Spleen (tissue), 11 donors: ENCODE data around the gene CHMP5. TPM values are rescaled to one million over a fixed set of nuclear protein-coding genes. Genes with fewer than 3 reads are reported as not detected.

Source experiments
- DNase-seq: peaks from one replicate; pipeline ENCODE4 v3.0.0-alpha.2; 2020
- H3K27ac ChIP-seq, 8 donors: fragments of 200-600 bp; sonication (generic) in 7 of 8; 1 replicate in 4 of 8; 2 replicates in 4 of 8; pipeline versions ENCODE4 v1.5.0 to v1.8.0; 2016 to 2021; ENCODE audit warnings: inconsistent platforms in 4 of 8, mild to moderate bottlenecking in 4 of 8, moderate library complexity in 1 of 8
- H3K27me3 ChIP-seq, 7 donors: fragments of 200-600 bp; sonication (generic) in 6 of 7; replicated peaks in 1 of 7; 1 replicate in 4 of 7; 2 replicates in 3 of 7; pipeline versions ENCODE4 v1.5.0 to v1.8.0; 2016 to 2021; ENCODE audit warnings: inconsistent platforms in 3 of 7, mild to moderate bottlenecking in 1 of 7
- H3K36me3 ChIP-seq, 6 donors: fragments of 200-600 bp; sonication (generic) in 5 of 6; 1 replicate in 4 of 6; 2 replicates in 2 of 6; pipeline versions ENCODE4 v1.5.0 to v1.8.0; 2016 to 2021; ENCODE audit warnings: inconsistent platforms in 2 of 6
- H3K4me1 ChIP-seq, 6 donors: fragments of 200-600 bp; sonication (generic) in 5 of 6; 1 replicate in 3 of 6; 2 replicates in 3 of 6; pipeline versions ENCODE4 v1.5.0 to v1.8.0; 2016 to 2021; ENCODE audit warnings: inconsistent platforms in 3 of 6
- H3K4me3 ChIP-seq, 8 donors: fragments of 200-600 bp; sonication (generic) in 7 of 8; 1 replicate in 4 of 8; 2 replicates in 4 of 8; pipeline versions ENCODE4 v1.5.0 to v1.8.0; 2016 to 2021; ENCODE audit warnings: inconsistent platforms in 4 of 8, mild to moderate bottlenecking in 4 of 8, moderate library complexity in 2 of 8
- H3K9me3 ChIP-seq, 8 donors: fragments of 200-600 bp; sonication (generic) in 7 of 8; 1 replicate in 4 of 8; 2 replicates in 4 of 8; pipeline versions ENCODE4 v1.5.0 to v1.8.0; 2016 to 2021; ENCODE audit warnings: inconsistent platforms in 4 of 8
- POLR2A ChIP-seq, 3 donors: fragments of 450-650 bp; IDR thresholded peaks; one replicate each; pipeline ENCODE4 v1.5.1; 2017; ENCODE audit warnings: antibody characterized with exemption in 3 of 3, mild to moderate bottlenecking in 1 of 3
- POLR2AphosphoS5 ChIP-seq, 3 donors: sonication (generic); formaldehyde crosslinking; IDR thresholded peaks; one replicate each; pipeline ENCODE4 v1.5.1; 2017; ENCODE audit warnings: antibody characterized with exemption in 3 of 3
- WGBS, 5 donors: extraction: QIAGEN DNeasy Blood & Tissue Kit in 3 of 5; methylation state at CpG; one replicate each; pipeline versions ENCODE4 v1.1.5 to v1.1.7; 2013 to 2018; 5-methylcytosine and 5-hydroxymethylcytosine counted together
- intact Hi-C: fragments of 100-400 bp; cut with DNase I; formaldehyde crosslinking; loops from one replicate; pipeline ENCODE4 v1.15.0; 2023; ENCODE audit warnings: low total_unique reads
- polyA plus RNA-seq, 3 donors: library from polyadenylated mRNA; stranded (reverse); fragments of 200-250 nt; gene quantifications; one replicate each; pipeline ENCODE4 v1.2.1, GENCODE V29; 2013
- total RNA-seq, 7 donors: library from RNA; depleted of rRNA in 3 of 7; stranded (reverse); fragments of >200 nt in 3 of 7; fragmentation: NEBNext Ultra II Directional in 4 of 7; extraction: Animal tissue kit (Norgen Biotek cat#: 25700) in 4 of 7; gene quantifications; one replicate each; pipeline versions ENCODE4 v1.1.0 to v1.2.1, GENCODE V29; 2016 to 2021
- TF ChIP-seq, protein P1 (sequence below), 11 experiments: fragments of 200-600 bp in 7 of 11; fragments of 450-650 bp in 4 of 11; sonication (generic) in 4 of 11; IDR thresholded peaks in 8 of 11; conservative IDR thresholded peaks in 3 of 11; 1 replicate in 7 of 11; 2 replicates in 4 of 11; pipeline versions ENCODE4 v1.4.0 to v1.8.0; 2016 to 2021; ENCODE audit warnings: antibody characterized with exemption in 11 of 11, inconsistent platforms in 4 of 11, mild to moderate bottlenecking in 1 of 11
- donor health status: healthy with polysubstance abuse.
- donor health status: DM: no; HTN: no; CAD: no; lungs with moderate emphysema.
- donor health status: DM: no; HTN: no; CAD: no.
- donor health status: Bipolar disorder and iron deficiency.
- donor health status: healthy.
- donor health status: DM: no; HTN: no; CAD: no.
- donor health status: DM: yes; HTN: yes; CAD: no.

Gene CHMP5
- total and polyA plus RNA-seq, 10 donors: 43.6 to 75.9 (median 54.8) TPM

DNA sequence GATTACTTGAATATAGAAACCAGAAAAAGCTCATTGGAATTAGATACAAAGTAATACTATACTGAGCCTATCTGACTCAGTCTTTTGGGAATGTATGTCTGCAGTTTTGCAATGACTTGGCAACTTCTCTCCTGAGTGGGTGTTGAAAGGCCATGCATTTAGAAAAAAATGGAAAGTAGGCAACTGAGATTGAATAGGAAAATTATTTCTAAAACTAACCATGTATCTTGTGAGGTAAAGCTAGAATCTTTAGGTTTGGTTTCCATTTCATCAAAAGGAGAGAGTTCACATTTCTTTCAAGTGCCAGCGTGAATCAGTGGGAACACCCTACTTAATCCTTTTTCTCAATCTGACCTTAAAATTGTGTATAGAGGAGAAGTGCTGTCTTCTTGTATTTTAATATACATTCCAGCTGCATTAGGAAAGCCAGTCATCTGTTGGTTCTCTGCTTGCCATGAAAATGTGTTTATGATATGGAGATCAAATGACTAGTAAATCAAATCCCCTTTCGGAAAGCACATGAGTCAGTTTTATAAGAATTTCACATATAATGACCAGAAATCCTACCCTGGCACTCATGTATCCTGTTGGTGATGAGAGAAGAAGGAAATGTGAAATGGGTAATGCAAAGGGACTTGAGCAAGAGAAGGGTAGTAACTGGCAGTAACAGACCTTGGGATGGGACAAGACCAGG, 55.9 kb downstream of the CHMP5 start:
- no peak for DNase-seq
- no peak overlapping the region for H3K4me3 ChIP-seq
- no peaks in the 10 kb centered on the region for H3K9me3 ChIP-seq
- peak overlapping the region in 1 of 8 donors; percentile 11 for H3K27ac ChIP-seq
- H3K36me3 ChIP-seq: peaks cover 0 to 100% (median 94%) of the 10 kb centered on the region in 6 donors
- TF ChIP-seq, protein P1, sequence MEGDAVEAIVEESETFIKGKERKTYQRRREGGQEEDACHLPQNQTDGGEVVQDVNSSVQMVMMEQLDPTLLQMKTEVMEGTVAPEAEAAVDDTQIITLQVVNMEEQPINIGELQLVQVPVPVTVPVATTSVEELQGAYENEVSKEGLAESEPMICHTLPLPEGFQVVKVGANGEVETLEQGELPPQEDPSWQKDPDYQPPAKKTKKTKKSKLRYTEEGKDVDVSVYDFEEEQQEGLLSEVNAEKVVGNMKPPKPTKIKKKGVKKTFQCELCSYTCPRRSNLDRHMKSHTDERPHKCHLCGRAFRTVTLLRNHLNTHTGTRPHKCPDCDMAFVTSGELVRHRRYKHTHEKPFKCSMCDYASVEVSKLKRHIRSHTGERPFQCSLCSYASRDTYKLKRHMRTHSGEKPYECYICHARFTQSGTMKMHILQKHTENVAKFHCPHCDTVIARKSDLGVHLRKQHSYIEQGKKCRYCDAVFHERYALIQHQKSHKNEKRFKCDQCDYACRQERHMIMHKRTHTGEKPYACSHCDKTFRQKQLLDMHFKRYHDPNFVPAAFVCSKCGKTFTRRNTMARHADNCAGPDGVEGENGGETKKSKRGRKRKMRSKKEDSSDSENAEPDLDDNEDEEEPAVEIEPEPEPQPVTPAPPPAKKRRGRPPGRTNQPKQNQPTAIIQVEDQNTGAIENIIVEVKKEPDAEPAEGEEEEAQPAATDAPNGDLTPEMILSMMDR (IDR thresholded peaks at IDR 0.05 in 8 of 11, conservative IDR thresholded peaks at IDR 0.05 in 3 of 11): no peak
- no peak for TF ChIP-seq POLR2A (IDR thresholded peaks at IDR 0.05)
- TF ChIP-seq POLR2AphosphoS5 (IDR thresholded peaks at IDR 0.05): no peak
- intact Hi-C loops: no loop called here
- no peaks in the 10 kb centered on the region for H3K27me3 ChIP-seq
- H3K4me1 ChIP-seq: peaks cover 0 to 4% (median 0%) of the 10 kb centered on the region in 6 donors
- 74 to 92% (median 84%) methylated on average over 2 of the region's 2 CpGs for WGBS, 5 donors

DNA sequence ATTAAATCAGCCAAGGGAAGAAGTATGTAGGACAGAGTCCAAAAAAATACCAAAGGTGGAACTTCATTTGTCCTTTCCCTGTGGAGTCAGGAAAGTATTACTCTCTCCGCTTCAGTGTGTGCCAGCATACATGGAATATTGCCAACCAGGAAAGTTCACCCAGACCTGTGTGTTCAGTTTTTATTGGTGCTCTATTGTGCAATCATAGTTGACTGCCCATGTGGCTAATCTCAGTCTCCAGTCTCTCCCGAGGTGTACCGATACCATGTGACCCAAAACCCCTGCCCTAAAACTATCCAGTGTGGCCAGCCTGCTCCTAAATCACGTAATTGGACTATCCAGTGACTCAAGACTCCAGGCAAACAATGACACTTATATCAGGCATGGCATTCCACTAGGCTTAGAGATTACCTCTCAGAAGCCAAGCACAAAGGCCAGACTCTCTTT, 64.3 kb downstream of the CHMP5 start:
- H3K36me3 ChIP-seq: peaks cover 0 to 100% (median 89%) of the 10 kb centered on the region in 6 donors
- DNase-seq: no peak
- TF ChIP-seq, protein P1 (IDR thresholded peaks at IDR 0.05 in 8 of 11, conservative IDR thresholded peaks at IDR 0.05 in 3 of 11): no peak
- TF ChIP-seq POLR2AphosphoS5 (IDR thresholded peaks at IDR 0.05) (no peak), POLR2A (IDR thresholded peaks at IDR 0.05) (no peak)

GRCh38 chr9:33329979-33330378, 65.1 kb downstream of the CHMP5 start:
- TF ChIP-seq POLR2AphosphoS5 (IDR thresholded peaks at IDR 0.05) (no peak), POLR2A (IDR thresholded peaks at IDR 0.05) (no peak)
- TF ChIP-seq, protein P1 (IDR thresholded peaks at IDR 0.05 in 8 of 11, conservative IDR thresholded peaks at IDR 0.05 in 3 of 11): no peak
- DNase-seq: no peak
- no peaks in the 10 kb centered on the region for H3K27me3 ChIP-seq

More for the DNA sequence above, 64.3 kb downstream of the CHMP5 start:
- intact Hi-C loops: no loop called here
- Histone ChIP-seq H3K9me3 (no peaks in the 10 kb centered on the region), H3K27ac (no peak overlapping the region), H3K4me1 (no peaks in the 10 kb centered on the region), H3K4me3 (no peak overlapping the region), H3K27me3 (no peaks in the 10 kb centered on the region)
- 90 to 96% (median 92%) methylated on average over 4 of the region's 4 CpGs for WGBS, 5 donors

GRCh38 chr9:33331377-33331891, 66.6 kb downstream of the CHMP5 start:
- no peak for TF ChIP-seq POLR2A (IDR thresholded peaks at IDR 0.05)
- TF ChIP-seq, protein P1 (IDR thresholded peaks at IDR 0.05 in 8 of 11, conservative IDR thresholded peaks at IDR 0.05 in 3 of 11): no peak
- TF ChIP-seq POLR2AphosphoS5 (IDR thresholded peaks at IDR 0.05): no peak
- DNase-seq: no peak

More at GRCh38 chr9:33329979-33330378, 65.1 kb downstream of the CHMP5 start:
- Histone ChIP-seq H3K4me3 (no peak overlapping the region), H3K4me1 (no peaks in the 10 kb centered on the region), H3K27ac (no peak overlapping the region), H3K36me3 (peaks cover 0 to 100% (median 89%) of the 10 kb centered on the region in 6 donors), H3K9me3 (no peaks in the 10 kb centered on the region)
- WGBS, 5 donors: 95 to 97% (median 96%) methylated on average over 5 of the region's 5 CpGs
- intact Hi-C loops: no loop called here

More at GRCh38 chr9:33331377-33331891, 66.6 kb downstream of the CHMP5 start:
- no peaks in the 10 kb centered on the region for H3K27me3 ChIP-seq
- intact Hi-C loops: no loop called here
- H3K9me3 ChIP-seq: no peaks in the 10 kb centered on the region
- peaks cover 0 to 100% (median 88%) of the 10 kb centered on the region in 6 donors for H3K36me3 ChIP-seq
- no peak overlapping the region for H3K27ac ChIP-seq
- 75 to 81% (median 78%) methylated on average over 3 of the region's 3 CpGs for WGBS, 5 donors
- no peaks in the 10 kb centered on the region for H3K4me1 ChIP-seq
- H3K4me3 ChIP-seq: no peak overlapping the region
